ENCODE results near the gene CTIF.

Gene CTIF

DNA sequence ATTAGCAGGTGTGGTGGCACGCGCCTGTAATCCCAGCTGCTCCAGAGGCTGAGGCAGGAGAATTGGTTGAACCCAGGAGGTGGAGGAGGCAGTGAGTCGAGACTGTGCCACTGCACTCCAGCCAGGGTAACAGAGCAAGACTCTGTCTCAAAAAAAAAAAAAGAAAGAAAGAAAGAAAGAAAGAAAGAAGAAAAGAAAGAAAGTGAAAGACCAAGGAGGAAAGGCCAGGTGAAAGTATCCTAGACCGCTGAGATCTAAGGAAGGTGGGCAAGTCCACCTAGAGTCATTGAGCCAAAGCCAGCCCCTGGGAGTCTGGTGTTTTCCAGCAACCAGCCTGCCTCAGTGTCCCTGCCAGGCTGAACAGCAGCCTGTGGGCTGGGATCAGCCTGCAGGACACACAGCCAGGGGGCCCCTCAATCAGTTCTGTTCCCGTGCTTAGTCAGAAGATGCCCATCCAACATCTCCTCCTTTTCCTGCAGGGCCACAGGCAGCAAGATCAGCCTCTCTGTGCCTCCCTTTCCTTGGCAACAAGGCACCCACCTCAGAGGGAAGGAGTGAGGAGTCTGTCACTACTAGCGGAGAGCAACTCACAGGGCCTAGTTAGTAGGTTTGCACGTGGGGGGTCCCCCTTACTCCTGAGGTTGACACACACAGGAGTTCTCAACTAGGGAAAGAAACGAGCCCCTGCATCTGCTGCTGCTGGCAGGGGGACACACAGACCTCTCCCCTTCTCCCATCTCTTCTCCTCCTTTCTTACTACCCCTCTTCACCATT is 347.9 kb downstream of the CTIF start:
- no peak for DNase-seq (ENCODE audit: low spot score)

DNA sequence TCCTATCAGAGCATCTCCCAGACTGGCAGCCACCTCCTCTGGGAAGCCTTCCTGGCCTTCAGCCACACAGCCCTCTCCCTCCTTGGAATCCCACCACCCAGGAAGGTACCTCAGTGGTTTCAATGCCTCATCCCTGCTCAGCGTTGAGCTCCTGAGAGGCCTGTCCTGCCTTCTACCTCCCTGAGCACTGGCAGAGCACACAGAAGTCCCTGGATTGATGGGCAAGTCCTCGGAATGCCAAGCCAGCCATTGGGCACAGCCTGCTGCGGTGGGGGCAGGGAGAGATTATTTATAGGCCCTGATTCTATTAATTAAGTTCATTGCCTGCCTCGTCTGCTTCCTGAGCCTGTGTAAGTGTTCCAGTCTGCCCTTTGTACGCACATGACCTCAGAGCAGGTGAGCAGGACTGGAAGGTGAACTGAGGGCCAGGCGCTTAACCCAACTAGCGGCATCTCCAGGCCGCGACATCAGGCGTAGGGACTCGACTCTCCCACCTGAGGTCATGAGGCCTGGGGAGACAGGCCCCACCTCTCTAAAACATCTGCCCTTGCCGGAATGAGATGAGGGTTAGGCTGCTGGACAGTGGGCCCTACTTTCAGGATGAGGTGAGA is 348.6 kb downstream of the CTIF start:
- DNase-seq (ENCODE audit: low spot score), result no peak

- DNase-seq (ENCODE audit: low spot score), result no peak
Observed at GRCh38 chr18:48887905-48888772, 349.3 kb downstream of the CTIF start.

DNA sequence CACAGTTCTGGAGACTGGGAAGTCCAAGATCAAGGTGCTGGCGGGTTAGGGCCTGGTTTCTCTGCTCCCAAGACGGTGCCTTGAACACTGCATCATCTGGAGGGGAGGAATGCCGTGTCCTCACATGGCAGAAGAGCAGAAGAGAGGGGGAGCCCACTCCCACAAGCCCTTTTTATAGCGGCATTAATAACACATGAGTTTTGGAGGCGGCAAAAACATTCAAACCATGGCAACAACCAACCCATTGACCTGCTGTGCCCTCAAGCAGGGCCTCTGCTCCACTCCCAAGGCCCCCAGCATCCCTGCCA is 349.9 kb downstream of the CTIF start:
- DNase-seq (ENCODE audit: low spot score), result no peak

DNA sequence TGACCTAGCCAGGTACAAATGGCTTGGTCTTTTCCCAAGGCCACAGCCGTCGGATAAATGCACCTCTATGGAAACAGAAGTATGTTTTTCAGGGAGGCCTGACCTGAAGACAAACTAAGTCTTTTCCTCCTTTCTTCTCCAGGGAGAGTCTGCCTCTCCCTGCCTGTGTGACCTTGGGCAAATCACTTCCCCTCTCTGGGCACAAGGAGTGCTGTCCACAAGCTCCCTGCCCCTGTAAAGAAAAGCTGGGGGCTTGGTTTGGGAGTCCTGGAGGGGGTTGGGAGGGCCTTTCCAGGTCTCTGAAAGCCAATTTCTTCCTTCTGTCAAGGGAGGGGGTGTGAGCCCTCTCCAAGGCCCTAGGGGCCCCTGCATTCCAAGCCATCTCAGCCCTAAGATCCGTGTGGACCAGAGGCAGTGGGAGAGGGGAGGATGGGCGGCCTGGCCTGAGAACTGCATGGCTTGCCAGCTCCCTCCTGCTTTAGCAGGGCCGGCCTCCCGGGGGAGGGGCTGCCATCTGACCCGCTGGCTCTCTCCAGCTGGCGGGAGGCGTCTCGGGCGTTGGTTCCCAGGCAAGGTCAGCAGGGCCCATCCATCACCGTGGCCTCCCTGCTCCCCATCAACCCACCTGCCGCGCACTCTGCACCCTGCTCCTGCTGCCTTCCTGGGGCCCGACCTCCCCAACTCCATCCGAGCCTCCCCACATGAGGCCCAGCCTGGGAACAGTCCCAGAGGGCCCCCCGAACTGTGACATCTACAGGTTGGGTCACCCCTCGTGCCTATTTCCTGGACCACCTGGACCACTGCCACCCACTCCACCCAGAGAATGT is 350.5 kb downstream of the CTIF start:
- DNase-seq (ENCODE audit: low spot score), result no peak

DNA sequence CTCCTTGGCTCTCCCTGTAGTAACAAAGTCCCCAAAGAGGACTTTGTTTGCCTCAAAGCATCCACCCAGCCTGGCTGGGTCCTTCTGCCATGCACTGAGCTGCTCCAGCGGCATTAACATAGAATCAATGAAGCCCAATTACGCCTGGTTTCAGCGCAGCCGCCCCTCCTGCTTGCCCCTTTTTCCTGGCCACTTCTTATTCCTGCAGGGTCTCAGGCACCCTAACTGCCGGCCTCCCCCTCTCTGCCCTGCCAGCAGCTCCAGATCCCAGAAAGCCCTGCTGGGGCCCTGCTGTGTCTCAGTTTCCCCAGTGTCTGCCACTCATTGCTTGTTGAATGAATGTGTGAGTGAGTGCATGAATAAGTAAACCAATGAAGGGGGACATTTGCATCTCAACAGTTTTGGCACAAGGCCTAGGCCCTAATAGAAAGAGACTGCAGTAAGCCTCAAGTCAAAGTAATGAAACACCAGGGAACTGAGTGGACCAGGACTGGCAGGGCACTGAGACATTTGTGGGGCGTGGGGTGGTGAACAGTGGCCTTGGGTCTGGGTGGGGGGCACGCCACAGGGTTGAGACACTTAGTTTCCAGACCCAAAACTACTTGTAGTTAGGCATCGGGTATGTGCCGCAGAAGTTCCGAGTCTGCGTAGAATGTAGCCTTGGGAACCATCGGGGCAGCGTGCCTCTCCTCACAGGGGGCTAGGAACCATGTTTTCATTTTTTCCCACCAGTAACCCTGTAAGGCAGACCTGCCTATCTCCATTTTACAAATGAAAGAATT is 351.3 kb downstream of the CTIF start:
- DNase-seq (ENCODE audit: low spot score), result no peak

DNA sequence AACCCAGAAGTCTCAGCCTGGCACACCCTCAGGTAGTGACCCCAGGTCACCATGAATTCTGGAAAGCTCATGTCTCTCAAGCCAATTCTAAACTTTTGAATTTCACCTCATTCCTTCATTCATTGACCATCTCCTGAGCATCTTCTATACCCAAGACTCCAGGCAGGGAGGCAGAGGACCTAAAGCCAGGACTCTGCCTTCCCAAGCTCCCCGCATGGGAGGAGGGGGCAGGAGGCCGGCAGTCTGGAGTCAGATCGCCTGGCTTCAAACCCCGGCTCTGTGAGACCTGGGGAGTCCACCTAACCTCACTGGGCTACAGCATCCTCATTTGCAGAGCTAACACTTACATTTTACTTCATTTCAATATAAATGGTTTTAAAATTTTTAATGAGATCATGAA is 352.9 kb downstream of the CTIF start:
- DNase-seq (ENCODE audit: low spot score), result no peak

GRCh38 chr18:48892146-48892855 is 353.5 kb downstream of the CTIF start:
- no peak for DNase-seq (ENCODE audit: low spot score)

DNA sequence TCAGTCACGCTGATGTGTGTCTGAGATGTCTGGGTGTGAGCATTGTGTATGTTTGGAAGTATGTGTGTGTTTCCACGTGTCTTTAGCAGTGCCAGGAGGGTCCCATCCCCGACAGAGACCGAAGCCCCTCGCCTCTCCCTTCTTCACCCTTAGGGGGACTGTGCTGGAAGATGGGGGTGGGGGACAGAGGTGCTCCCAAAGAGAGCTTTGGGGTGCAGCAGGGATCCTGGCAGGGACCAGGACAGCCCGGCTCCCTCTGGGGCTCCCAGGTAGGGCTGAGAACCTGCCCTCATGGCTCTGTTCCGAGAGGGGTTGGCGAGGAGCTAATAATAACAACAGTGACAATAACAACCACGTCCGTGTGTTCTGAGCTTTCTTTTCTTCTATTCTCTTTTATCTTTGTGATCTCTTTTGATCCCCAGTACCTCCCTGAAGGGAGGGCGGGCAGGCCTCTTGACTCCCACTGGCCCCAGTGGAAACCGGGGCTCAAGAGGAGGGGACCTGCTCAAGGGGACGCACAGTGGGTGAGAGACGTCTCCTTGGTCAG is 354.3 kb downstream of the CTIF start:
- DNase-seq (ENCODE audit: low spot score), result no peak

- DNase-seq (ENCODE audit: low spot score), result no peak
Observed at GRCh38 chr18:48893608-48894600, 355.1 kb downstream of the CTIF start.

- no peak for DNase-seq (ENCODE audit: low spot score)
Observed at GRCh38 chr18:48894799-48895346, 356.0 kb downstream of the CTIF start.

DNA sequence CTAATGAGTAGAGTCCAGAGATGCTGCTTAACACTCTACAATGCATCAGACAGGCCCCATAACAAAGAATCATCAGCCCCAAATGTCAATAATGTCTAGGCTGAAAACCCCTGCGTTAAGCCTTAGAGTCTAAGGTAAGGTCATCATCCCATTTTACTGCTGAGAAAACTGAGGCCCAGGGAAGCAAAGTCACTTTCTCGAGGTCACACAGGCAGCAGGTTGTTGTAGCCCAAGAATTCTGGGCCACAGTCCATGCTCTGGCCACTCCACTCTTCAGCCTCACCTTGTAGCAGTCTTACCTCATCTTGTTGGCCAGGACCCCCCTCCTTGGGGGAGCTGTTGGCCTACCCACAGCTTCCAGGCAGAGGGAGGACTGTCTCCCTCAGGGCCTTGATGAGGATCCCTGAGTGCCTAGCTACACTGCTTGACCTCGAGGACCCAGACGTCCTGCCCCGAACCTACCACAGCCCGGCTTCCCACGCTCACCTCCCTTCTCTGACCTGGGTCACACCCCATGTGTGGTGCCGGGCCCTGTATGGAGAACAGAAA is 357.6 kb downstream of the CTIF start:
- DNase-seq (ENCODE audit: low spot score), result no peak

DNA sequence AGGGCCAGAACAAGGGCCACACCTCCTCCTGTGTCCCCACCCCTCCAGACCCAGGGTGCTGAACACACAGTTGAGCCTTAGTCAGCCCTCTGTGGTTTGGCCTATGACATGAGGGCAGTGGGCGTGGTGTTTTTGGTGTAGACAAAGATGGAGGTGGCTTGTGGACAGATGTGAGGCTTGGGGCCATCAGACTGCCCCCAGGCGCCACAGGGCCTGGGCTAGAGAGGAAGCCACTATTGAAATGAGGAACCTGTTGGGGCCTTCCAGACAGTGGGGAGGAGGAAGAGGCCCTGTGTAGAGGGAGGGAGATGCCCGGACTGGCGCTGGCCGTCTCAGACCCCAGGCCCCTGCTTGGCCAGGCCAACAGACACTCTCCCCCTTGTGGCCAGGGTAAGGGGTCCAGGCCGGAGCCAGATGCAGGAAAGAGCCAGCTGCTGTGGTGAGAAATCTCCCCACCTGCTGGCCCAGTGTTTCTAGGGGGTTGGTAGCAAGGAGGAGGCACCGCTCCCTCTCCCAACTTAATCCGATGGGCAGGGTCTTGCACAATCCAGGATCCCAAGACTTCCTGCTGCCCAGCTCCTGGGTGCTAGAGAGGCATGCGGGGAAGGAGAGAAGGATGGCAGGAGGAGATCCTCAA is 358.2 kb downstream of the CTIF start:
- DNase-seq (ENCODE audit: low spot score), result no peak

DNA sequence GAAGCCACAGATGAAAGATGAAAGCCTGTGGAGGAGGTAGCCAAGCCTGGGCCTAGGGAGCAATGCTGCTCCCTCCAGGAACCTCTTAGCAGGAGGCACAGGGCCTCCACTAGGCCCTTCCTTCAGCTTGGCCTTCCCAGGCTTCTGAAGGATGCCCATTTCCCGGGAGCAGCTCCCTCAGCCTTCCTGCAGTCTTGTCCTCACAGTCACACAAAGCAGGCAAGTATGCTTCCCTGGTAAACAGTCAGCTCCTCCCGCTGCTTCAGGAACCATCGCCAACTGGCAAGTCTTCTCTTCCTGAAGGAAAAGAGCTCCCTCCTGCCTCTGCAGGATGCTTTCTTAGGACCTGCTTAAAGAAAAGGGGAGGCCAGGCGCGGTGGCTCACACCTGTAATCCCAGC is 358.7 kb downstream of the CTIF start:
- no peak for DNase-seq (ENCODE audit: low spot score)

DNA sequence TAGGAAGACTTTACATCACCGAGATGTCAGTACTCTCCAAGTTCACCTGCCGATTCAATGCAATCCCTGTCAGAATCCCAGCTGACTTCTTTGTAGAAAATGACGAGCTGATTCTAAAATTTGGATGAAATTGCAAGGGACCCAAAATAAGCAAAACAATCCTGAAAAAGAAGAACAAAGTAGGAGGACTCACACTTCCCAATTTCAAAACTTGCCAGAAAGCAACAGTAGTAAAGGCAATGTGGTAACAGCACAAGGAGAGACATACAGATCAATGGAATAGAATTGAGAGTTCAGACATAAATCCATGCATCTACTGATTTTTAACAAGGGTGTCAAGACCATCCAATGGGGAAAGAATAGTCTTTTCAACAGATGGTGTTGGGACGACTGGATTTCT is 359.7 kb downstream of the CTIF start:
- DNase-seq (ENCODE audit: low spot score), result no peak

GRCh38 chr18:48899558-48900174 is 360.8 kb downstream of the CTIF start:
- DNase-seq (ENCODE audit: low spot score), result no peak

DNA sequence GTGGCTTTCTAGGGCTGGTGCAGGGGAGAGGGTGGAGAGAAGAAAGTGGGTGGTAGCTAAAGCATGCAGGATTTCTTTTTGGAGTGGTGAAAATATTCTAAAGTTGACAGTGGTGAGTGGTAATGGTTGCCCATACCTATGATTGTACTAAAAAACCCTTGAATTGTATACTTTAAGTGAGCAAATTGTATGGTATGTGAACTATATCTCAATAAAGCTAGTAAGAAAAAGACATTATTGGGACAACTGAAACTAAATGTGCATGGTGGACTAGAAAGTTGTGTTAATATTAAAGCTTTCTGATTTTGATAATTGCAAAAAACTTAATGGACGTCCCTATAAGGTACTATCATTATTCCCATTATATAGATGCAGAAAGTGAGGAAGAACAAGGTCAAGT is 361.6 kb downstream of the CTIF start:
- DNase-seq (ENCODE audit: low spot score), result no peak

Measured in RKO (cell line).